SH-SY5Y (cell line): ENCODE results near the gene CD300C.

ENCODE experiments used
- GATA2 ChIP-seq: IDR thresholded peaks from 2 replicates; pipeline ENCODE4 v1.6.1; 2011; ENCODE audit warnings: mild to moderate bottlenecking, low read depth, low read length
- GATA3 ChIP-seq: IDR thresholded peaks from 2 replicates; pipeline ENCODE4 v1.6.1; 2011; ENCODE audit warnings: low read depth, mild to moderate bottlenecking, low read length, moderate library complexity

DNA sequence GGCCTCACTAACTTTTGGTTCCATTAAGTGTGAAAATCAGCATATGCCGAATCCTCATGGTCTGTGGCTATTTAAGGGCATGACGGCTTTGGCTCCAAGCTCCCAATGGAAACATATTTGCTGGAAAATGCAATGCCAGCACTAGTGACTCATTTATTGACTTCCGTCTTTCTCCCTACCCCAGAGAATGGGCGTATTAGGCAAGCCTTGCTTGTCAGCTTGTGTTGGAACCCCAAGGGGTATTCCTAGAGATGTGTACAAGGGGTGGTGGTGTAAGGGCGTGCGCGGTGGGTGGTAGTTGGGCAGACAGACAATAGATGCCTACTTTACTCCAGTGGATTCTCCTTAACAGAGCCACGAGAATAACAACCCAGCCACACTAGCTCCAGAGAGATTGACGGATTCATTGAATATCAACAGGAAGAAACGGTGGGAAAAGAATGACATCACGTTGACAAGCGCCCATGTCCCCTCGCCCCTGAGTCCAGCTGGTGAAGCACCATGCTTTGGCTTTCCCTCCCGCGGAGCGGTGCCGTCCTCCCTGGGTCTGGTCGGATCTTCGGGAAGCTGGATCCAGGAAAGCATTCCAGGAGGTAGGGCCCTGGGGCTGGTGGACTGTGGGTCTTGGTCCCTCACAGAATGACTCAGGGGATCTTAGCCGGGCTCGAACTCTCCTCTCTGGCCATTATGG lies 25.0 kb downstream of the CD300C start:
- TF ChIP-seq GATA3 (no peak), GATA2 (no peak)
